Uterus (tissue), 4 donors: ENCODE measurements around the gene ARHGEF6. TPM values are rescaled to one million over a fixed set of nuclear protein-coding genes. Genes with fewer than 3 reads are reported as not detected.
A peak's percentile ranks its signal among the peaks of the same experiment; 100 is the strongest.

ENCODE experiments used
- DNase-seq, 2 donors: peaks; one replicate each; pipeline ENCODE4 v3.0.0-alpha.2; 2019 to 2020
- H3K27ac ChIP-seq, 2 donors: fragments of 200-600 bp; sonication (generic); 1 replicate in 1 of 2; 2 replicates in 1 of 2; pipeline ENCODE4 v1.5.1; 2016 to 2018
- H3K27me3 ChIP-seq, 2 donors: fragments of 200-600 bp; sonication (generic); one replicate each; pipeline ENCODE4 v1.5.1; 2018 to 2019; ENCODE audit warnings: control low read depth in 1 of 2
- H3K36me3 ChIP-seq, 2 donors: fragments of 200-600 bp; sonication (generic); one replicate each; pipeline ENCODE4 v1.5.1; 2019; ENCODE audit warnings: control low read depth in 1 of 2
- H3K4me1 ChIP-seq, 2 donors: fragments of 200-600 bp; sonication (generic); one replicate each; pipeline ENCODE4 v1.5.1; 2018 to 2019; ENCODE audit warnings: control low read depth in 1 of 2
- H3K4me3 ChIP-seq, 2 donors: fragments of 200-600 bp; sonication (generic); 1 replicate in 1 of 2; 2 replicates in 1 of 2; pipeline ENCODE4 v1.5.1; 2018 to 2019; ENCODE audit warnings: mild to moderate bottlenecking in 1 of 2
- H3K9me3 ChIP-seq, 2 donors: fragments of 200-600 bp; sonication (generic); one replicate each; pipeline ENCODE4 v1.5.1; 2019; ENCODE audit warnings: control low read depth in 1 of 2
- CTCF ChIP-seq, 4 experiments: fragments of 200-600 bp in 2 of 4; fragments of 450-650 bp in 2 of 4; sonication (generic) in 2 of 4; IDR thresholded peaks; one replicate each; pipeline ENCODE4 v1.5.1; 2016 to 2019; ENCODE audit warnings: antibody characterized with exemption in 4 of 4, mild to moderate bottlenecking in 2 of 4, moderate library complexity in 1 of 4
- POLR2A ChIP-seq, 2 donors: fragments of 450-650 bp; IDR thresholded peaks; one replicate each; pipeline ENCODE4 v1.6.1; 2016; ENCODE audit warnings: antibody characterized with exemption in 2 of 2, mild to moderate bottlenecking in 1 of 2, moderate library complexity in 1 of 2
- intact Hi-C: fragments of 100-400 bp; cut with DNase I; formaldehyde crosslinking; loops from one replicate; pipeline ENCODE4 v1.15.1; 2023; ENCODE audit warnings: low total_unique reads
- total RNA-seq, 4 donors: library from RNA; depleted of rRNA in 3 of 4; stranded (reverse); fragments of >200 nt in 3 of 4; gene quantifications; one replicate each; pipeline versions ENCODE4 v1.1.0 to v1.2.4, GENCODE V29; 2014 to 2023
- donor health status: DM: yes; HTN: yes; CAD: no.

The ARHGEF6 gene
- total RNA-seq, 4 donors from 2014 or later: 19.7 to 26.9 (median 24.7) TPM

- intact Hi-C loops: no loop called here
- no peak overlapping the region for H3K27ac ChIP-seq
Observed at GRCh38 chrX:136755411-136755810, 25.3 kb downstream of the ARHGEF6 start.

GRCh38 chrX:136754651-136755050 is 26.1 kb downstream of the ARHGEF6 start:
- Histone ChIP-seq H3K4me1 (no peaks in the 10 kb centered on the region), H3K27ac (no peak overlapping the region), H3K27me3 (no peaks in the 10 kb centered on the region), H3K36me3 (no peaks in the 10 kb centered on the region), H3K4me3 (no peak overlapping the region), H3K9me3 (no peaks in the 10 kb centered on the region)
- DNase-seq: peak in 1 of 2 donors; percentile 18
- intact Hi-C loops: no loop called here
- TF ChIP-seq POLR2A (IDR thresholded peaks at IDR 0.05) (no peak), CTCF (IDR thresholded peaks at IDR 0.05) (no peak)

More at GRCh38 chrX:136755411-136755810, 25.3 kb downstream of the ARHGEF6 start:
- Histone ChIP-seq H3K9me3 (no peaks in the 10 kb centered on the region), H3K36me3 (no peaks in the 10 kb centered on the region), H3K4me1 (no peaks in the 10 kb centered on the region), H3K4me3 (no peak overlapping the region), H3K27me3 (no peaks in the 10 kb centered on the region)
- TF ChIP-seq CTCF (IDR thresholded peaks at IDR 0.05) (no peak), POLR2A (IDR thresholded peaks at IDR 0.05) (no peak)
- DNase-seq: no peak

GRCh38 chrX:136752796-136753195 is 27.9 kb downstream of the ARHGEF6 start:
- Histone ChIP-seq H3K4me1 (no peaks in the 10 kb centered on the region), H3K27me3 (no peaks in the 10 kb centered on the region), H3K27ac (no peak overlapping the region), H3K4me3 (no peak overlapping the region), H3K9me3 (no peaks in the 10 kb centered on the region), H3K36me3 (no peaks in the 10 kb centered on the region)
- no peak for TF ChIP-seq CTCF (IDR thresholded peaks at IDR 0.05)
- no peak for TF ChIP-seq POLR2A (IDR thresholded peaks at IDR 0.05)
- no peak for DNase-seq
- intact Hi-C loops: no loop called here

GRCh38 chrX:136752346-136752745 is 28.4 kb downstream of the ARHGEF6 start:
- Histone ChIP-seq H3K4me1 (no peaks in the 10 kb centered on the region), H3K9me3 (no peaks in the 10 kb centered on the region), H3K27ac (no peak overlapping the region), H3K4me3 (no peak overlapping the region), H3K27me3 (no peaks in the 10 kb centered on the region), H3K36me3 (no peaks in the 10 kb centered on the region)
- intact Hi-C loops: no loop called here
- no peak for DNase-seq
- TF ChIP-seq POLR2A (IDR thresholded peaks at IDR 0.05) (no peak), CTCF (IDR thresholded peaks at IDR 0.05) (no peak)

GRCh38 chrX:136750364-136750763 is 30.4 kb downstream of the ARHGEF6 start:
- Histone ChIP-seq H3K4me1 (no peaks in the 10 kb centered on the region), H3K9me3 (no peaks in the 10 kb centered on the region), H3K27ac (no peak overlapping the region), H3K4me3 (no peak overlapping the region), H3K27me3 (no peaks in the 10 kb centered on the region), H3K36me3 (no peaks in the 10 kb centered on the region)
- no peak for TF ChIP-seq POLR2A (IDR thresholded peaks at IDR 0.05)
- TF ChIP-seq CTCF (IDR thresholded peaks at IDR 0.05): no peak
- intact Hi-C loops: no loop called here
- no peak for DNase-seq
